ENCODE data around the gene NTNG2. TPM values are rescaled to one million over a fixed set of nuclear protein-coding genes. Genes with fewer than 3 reads are reported as not detected.

The NTNG2 gene
- polyA plus RNA-seq, 1 donor = 0.40 TPM

DNA sequence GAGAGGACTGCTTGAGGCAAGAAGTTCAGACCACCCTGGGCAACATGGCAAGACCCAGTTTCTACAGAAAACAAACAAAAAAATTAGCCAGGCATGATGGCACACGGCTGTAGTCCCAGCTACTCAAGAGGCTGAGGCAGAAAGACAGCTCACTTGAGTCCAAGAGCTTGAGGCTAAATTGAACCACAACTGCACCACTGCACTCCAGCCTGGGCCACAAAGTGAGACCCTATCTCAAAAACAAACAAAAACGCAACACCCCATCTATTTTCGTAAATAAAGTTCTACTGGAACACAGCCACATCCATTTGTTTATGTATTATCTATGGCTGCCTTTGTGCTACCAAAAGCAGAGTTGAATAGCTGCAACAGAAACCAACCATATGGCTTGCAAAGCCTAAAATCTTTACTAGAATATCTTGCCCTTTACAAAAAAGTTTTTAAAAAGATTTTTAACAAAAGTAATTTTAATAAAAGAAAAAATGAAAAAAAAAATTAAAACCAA, 125.5 kb downstream of the NTNG2 start:
- 100% methylated on average over 1 of the region's 3 CpGs for WGBS (ENCODE audit: insufficient coverage, low lambda C conversion rate)
- H3K36me3 ChIP-seq (ENCODE audit: control insufficient read depth, insufficient read depth, low read length) = peaks cover 46% of the 10 kb centered on the region
- H3K9me3 ChIP-seq (ENCODE audit: control insufficient read depth, low read depth, low read length) = no peaks in the 10 kb centered on the region
- H3K4me1 ChIP-seq (ENCODE audit: control insufficient read depth, insufficient read depth, low read length) = peaks cover 3% of the 10 kb centered on the region
- no peak overlapping the region for H3K27ac ChIP-seq (ENCODE audit: low read length)
- no peak for DNase-seq
- no peaks in the 10 kb centered on the region for H3K27me3 ChIP-seq (ENCODE audit: control insufficient read depth, insufficient read depth, low read length)
- H3K4me3 ChIP-seq (ENCODE audit: low read length) = no peak overlapping the region

DNA sequence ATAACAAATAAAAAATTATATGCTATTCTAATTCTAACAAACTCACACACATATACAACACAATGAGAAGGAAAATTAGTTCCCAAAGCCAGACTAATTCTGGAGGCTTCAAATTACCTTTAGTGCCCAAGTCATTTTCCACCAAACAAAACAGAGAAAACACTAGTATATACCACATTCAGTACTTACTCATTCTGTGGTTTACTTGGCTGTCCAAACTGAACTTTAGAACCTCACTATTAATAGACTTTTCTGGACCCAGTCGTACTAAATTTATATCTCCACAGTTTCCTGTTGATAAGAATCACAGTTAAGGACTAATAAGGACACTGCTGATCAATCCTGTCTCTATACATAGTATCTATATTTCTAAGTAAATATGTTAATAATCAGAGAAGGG, 126.5 kb downstream of the NTNG2 start:
- Histone ChIP-seq H3K27ac (ENCODE audit: low read length) (peak overlapping the region; percentile 50), H3K4me3 (ENCODE audit: low read length) (no peak overlapping the region), H3K27me3 (ENCODE audit: control insufficient read depth, insufficient read depth, low read length) (no peaks in the 10 kb centered on the region), H3K4me1 (ENCODE audit: control insufficient read depth, insufficient read depth, low read length) (peaks cover 3% of the 10 kb centered on the region), H3K9me3 (ENCODE audit: control insufficient read depth, low read depth, low read length) (no peaks in the 10 kb centered on the region), H3K36me3 (ENCODE audit: control insufficient read depth, insufficient read depth, low read length) (peaks cover 37% of the 10 kb centered on the region)
- peak in 1 of 2 donors; percentile 9 for DNase-seq
- no CpG with 5 or more reads among the region's 1 CpG for WGBS (ENCODE audit: insufficient coverage, low lambda C conversion rate)

DNA sequence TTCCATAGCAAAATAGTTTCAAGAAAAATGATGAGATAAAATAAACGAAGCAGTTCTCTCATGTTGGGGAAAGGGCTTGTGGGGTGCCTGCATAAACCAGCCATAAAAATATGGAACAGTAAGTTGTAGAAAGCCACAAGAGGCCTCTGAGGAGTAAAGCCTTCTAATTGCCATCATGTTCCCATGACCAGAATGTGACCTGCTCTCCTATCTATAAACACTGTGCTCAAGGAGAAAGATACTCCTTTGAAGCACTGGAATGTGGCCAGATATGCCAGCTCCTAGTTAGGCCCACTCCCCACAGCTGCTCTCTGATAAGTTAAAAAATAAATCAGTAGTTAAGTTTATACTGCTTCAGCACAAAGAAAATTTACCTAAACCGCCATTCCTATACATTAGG, 127.1 kb downstream of the NTNG2 start:
- no peak overlapping the region for H3K4me3 ChIP-seq (ENCODE audit: low read length)
- H3K27ac ChIP-seq (ENCODE audit: low read length) = peak overlapping the region; percentile 50
- DNase-seq = peak; percentile 33 to 66

DNA sequence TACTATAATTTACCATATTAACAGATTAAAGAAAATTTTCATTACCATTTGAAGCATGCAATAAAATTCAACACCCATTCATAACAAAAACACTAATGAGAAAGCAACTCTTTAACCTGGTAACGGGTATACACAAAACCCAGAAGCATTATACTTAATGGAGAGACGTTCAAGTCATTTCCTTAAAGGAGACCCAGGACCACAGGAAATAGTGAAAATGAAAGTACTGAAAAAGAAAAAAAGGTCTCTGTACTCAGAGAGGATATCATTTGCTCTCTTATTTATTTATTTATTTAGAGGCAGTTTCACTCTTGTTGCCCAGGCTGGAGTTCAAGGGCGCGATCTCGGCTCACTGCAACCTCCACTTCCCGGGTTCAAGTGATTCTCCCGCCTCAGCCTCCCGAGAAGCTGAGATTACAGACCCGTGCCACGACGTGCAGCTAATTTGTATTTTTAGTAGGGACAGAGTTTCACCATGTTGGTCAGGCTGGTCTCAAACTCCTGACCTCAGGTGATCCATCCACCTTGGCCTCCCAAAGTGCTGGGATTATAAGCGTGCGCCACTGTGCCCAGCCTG, 131.4 kb downstream of the NTNG2 start:
- no peak overlapping the region for H3K27ac ChIP-seq (ENCODE audit: low read length)
- no peaks in the 10 kb centered on the region for H3K27me3 ChIP-seq (ENCODE audit: control insufficient read depth, insufficient read depth, low read length)
- no peak for DNase-seq
- no peak overlapping the region for H3K4me3 ChIP-seq (ENCODE audit: low read length)
- 82% methylated on average over 3 of the region's 13 CpGs for WGBS (ENCODE audit: insufficient coverage, low lambda C conversion rate)
- peaks cover 46% of the 10 kb centered on the region for H3K36me3 ChIP-seq (ENCODE audit: control insufficient read depth, insufficient read depth, low read length)
- H3K4me1 ChIP-seq (ENCODE audit: control insufficient read depth, insufficient read depth, low read length) = peaks cover 3% of the 10 kb centered on the region
- H3K9me3 ChIP-seq (ENCODE audit: control insufficient read depth, low read depth, low read length) = no peaks in the 10 kb centered on the region

More for the DNA sequence above, 127.1 kb downstream of the NTNG2 start:
- 0% methylated on average over 1 of the region's 2 CpGs for WGBS (ENCODE audit: insufficient coverage, low lambda C conversion rate)
- H3K36me3 ChIP-seq (ENCODE audit: control insufficient read depth, insufficient read depth, low read length) = peaks cover 34% of the 10 kb centered on the region
- H3K27me3 ChIP-seq (ENCODE audit: control insufficient read depth, insufficient read depth, low read length) = no peaks in the 10 kb centered on the region
- no peaks in the 10 kb centered on the region for H3K9me3 ChIP-seq (ENCODE audit: control insufficient read depth, low read depth, low read length)
- peaks cover 3% of the 10 kb centered on the region for H3K4me1 ChIP-seq (ENCODE audit: control insufficient read depth, insufficient read depth, low read length)

Other genes starting within 250 kb of the NTNG2 start
- gene MED27, start 82.2 kb upstream of the NTNG2 start, polyA plus RNA-seq = 12.6 TPM
- 38.5 TPM for gene SETX, start 192.9 kb downstream of the NTNG2 start, polyA plus RNA-seq
- 12.5 TPM for gene TTF1, start 244.8 kb downstream of the NTNG2 start, polyA plus RNA-seq
- 0.13 TPM for gene CFAP77, start 248.2 kb downstream of the NTNG2 start, polyA plus RNA-seq